Suprapubic skin (tissue), 4 donors: ENCODE measurements around the gene CTNS.

Experiments used
- EP300 ChIP-seq: sonication (generic); formaldehyde crosslinking; IDR thresholded peaks from one replicate; pipeline ENCODE4 v1.6.1; 2017; ENCODE audit warnings: antibody characterized with exemption
- POLR2A ChIP-seq, 2 donors: fragments of 450-650 bp; IDR thresholded peaks; one replicate each; pipeline ENCODE4 v1.6.1; 2017; ENCODE audit warnings: antibody characterized with exemption in 2 of 2, mild to moderate bottlenecking in 2 of 2, moderate library complexity in 2 of 2
- POLR2AphosphoS5 ChIP-seq, 3 donors: sonication (generic); formaldehyde crosslinking; IDR thresholded peaks; one replicate each; pipeline ENCODE4 v1.6.1; 2017; ENCODE audit warnings: antibody characterized with exemption in 3 of 3
- TF ChIP-seq, protein P1 (sequence below), 2 donors: fragments of 200-600 bp in 1 of 2; fragments of 450-650 bp in 1 of 2; sonication (generic) in 1 of 2; IDR thresholded peaks; one replicate each; pipeline ENCODE4 v1.5.1; 2016 to 2019; ENCODE audit warnings: antibody characterized with exemption in 2 of 2, mild to moderate bottlenecking in 1 of 2, moderate library complexity in 1 of 2

DNA sequence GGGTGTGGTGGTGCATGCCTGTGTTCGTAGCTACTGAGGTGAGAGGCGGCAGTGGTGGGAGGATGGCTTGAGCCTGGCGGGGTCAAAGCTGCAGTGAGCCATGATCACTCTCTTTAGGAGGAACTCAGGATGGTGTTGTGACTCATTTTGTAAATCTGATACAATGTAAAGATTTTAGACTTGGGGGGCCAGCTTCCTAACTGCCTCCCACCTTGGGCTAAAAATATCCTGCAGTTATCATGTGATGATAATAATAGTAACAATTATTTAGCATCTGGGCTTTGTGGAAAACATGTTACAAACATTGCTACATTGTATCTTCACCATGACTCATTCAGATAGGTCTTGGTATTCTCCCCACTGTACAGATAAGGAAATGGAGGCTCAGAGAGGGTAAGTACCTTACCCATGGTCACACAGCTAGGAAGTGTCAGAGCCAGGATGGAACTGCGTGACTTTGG is 7.4 kb downstream of the CTNS start:
- no peak for TF ChIP-seq POLR2AphosphoS5 (IDR thresholded peaks at IDR 0.05)
- TF ChIP-seq, protein P1, sequence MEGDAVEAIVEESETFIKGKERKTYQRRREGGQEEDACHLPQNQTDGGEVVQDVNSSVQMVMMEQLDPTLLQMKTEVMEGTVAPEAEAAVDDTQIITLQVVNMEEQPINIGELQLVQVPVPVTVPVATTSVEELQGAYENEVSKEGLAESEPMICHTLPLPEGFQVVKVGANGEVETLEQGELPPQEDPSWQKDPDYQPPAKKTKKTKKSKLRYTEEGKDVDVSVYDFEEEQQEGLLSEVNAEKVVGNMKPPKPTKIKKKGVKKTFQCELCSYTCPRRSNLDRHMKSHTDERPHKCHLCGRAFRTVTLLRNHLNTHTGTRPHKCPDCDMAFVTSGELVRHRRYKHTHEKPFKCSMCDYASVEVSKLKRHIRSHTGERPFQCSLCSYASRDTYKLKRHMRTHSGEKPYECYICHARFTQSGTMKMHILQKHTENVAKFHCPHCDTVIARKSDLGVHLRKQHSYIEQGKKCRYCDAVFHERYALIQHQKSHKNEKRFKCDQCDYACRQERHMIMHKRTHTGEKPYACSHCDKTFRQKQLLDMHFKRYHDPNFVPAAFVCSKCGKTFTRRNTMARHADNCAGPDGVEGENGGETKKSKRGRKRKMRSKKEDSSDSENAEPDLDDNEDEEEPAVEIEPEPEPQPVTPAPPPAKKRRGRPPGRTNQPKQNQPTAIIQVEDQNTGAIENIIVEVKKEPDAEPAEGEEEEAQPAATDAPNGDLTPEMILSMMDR (IDR thresholded peaks at IDR 0.05), result no peak
- no peak for TF ChIP-seq EP300
- TF ChIP-seq POLR2A (IDR thresholded peaks at IDR 0.05), result no peak
